Vagina (tissue), 2 donors: ENCODE measurements around the gene TERT.

Experiments
- POLR2A ChIP-seq, 2 donors: fragments of 450-650 bp; IDR thresholded peaks; one replicate each; pipeline ENCODE4 v1.6.1; 2017; ENCODE audit warnings: antibody characterized with exemption in 2 of 2, mild to moderate bottlenecking in 2 of 2, moderate library complexity in 2 of 2
- TF ChIP-seq, protein P1 (sequence below), 3 experiments: fragments of 450-650 bp in 2 of 3; fragments of 200-600 bp in 1 of 3; sonication (generic) in 1 of 3; IDR thresholded peaks; one replicate each; pipeline ENCODE4 v1.5.1; 2017 to 2019; ENCODE audit warnings: antibody characterized with exemption in 3 of 3, mild to moderate bottlenecking in 2 of 3, moderate library complexity in 2 of 3

DNA sequence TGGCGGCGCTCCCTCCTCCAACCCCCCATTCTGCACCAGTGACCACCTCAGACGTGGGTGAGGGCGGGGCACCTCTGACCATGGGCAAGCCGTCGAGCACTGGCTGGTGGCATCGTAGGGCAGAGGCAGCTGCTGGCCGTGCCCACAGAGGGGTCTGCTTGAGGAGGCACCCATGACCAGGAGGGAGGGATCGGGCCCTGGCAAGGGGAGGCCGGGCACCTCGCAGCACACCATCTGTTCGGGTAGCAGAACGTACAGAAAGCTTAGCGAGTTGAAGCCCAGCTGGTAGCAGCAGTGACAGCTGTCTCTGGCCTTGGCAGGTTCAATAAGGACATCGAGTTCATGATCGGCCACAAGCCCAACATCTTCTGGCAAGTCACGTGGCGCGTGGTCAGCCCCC, 74.0 kb downstream of the TERT start:
- no peak for TF ChIP-seq POLR2A (IDR thresholded peaks at IDR 0.05)
- TF ChIP-seq, protein P1, sequence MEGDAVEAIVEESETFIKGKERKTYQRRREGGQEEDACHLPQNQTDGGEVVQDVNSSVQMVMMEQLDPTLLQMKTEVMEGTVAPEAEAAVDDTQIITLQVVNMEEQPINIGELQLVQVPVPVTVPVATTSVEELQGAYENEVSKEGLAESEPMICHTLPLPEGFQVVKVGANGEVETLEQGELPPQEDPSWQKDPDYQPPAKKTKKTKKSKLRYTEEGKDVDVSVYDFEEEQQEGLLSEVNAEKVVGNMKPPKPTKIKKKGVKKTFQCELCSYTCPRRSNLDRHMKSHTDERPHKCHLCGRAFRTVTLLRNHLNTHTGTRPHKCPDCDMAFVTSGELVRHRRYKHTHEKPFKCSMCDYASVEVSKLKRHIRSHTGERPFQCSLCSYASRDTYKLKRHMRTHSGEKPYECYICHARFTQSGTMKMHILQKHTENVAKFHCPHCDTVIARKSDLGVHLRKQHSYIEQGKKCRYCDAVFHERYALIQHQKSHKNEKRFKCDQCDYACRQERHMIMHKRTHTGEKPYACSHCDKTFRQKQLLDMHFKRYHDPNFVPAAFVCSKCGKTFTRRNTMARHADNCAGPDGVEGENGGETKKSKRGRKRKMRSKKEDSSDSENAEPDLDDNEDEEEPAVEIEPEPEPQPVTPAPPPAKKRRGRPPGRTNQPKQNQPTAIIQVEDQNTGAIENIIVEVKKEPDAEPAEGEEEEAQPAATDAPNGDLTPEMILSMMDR (IDR thresholded peaks at IDR 0.05), result no peak
